HG02623 (cell line): Measurements from ENCODE around the gene ZFYVE28.
"Not testable (repeated sequence)": the region's sequence is repeated elsewhere in the genome, so short reads cannot be mapped to it uniquely, and the experiment has no call there.

Experiments
- ATAC-seq: cut with Tn5 transposase; IDR thresholded peaks from one replicate; pipeline ENCODE4 v1.9.1; 2021; ENCODE audit warnings: moderate library complexity; ENCODE audit not compliant: unreplicated experiment

Gene ZFYVE28

GRCh38 chr4:2417765-2418649 is at the start of gene ZFYVE28:
TSS of gene ZFYVE28 (minus strand) at chr4:2418645. CDS start at chr4:2418323, 322 bp downstream.
- ATAC-seq = no peak

- ATAC-seq = not testable (repeated sequence)
Observed at GRCh38 chr4:2465544-2465943, 47.1 kb upstream of the ZFYVE28 start.

- no peak for ATAC-seq
Observed at GRCh38 chr4:2465032-2465431, 46.6 kb upstream of the ZFYVE28 start.

GRCh38 chr4:2462992-2463762 is 44.7 kb upstream of the ZFYVE28 start:
- no peak for ATAC-seq

GRCh38 chr4:2462218-2462991 is 44.0 kb upstream of the ZFYVE28 start:
- peak; percentile 72 for ATAC-seq

- no peak for ATAC-seq
Observed at GRCh38 chr4:2461246-2461960, 43.0 kb upstream of the ZFYVE28 start.

- ATAC-seq = no peak
Observed at GRCh38 chr4:2459589-2460349, 41.3 kb upstream of the ZFYVE28 start.

GRCh38 chr4:2458546-2459491 is 40.4 kb upstream of the ZFYVE28 start:
- no peak for ATAC-seq

GRCh38 chr4:2457481-2458295 is 39.2 kb upstream of the ZFYVE28 start:
- no peak for ATAC-seq

- ATAC-seq = no peak
Observed at GRCh38 chr4:2451821-2452785, 33.7 kb upstream of the ZFYVE28 start.

GRCh38 chr4:2451036-2451520 is 32.6 kb upstream of the ZFYVE28 start:
- no peak for ATAC-seq

- ATAC-seq = no peak
Observed at GRCh38 chr4:2450394-2451035, 32.1 kb upstream of the ZFYVE28 start.

GRCh38 chr4:2449511-2450392 is 31.3 kb upstream of the ZFYVE28 start:
- ATAC-seq = no peak

- no peak for ATAC-seq
Observed at GRCh38 chr4:2449051-2449450, 30.6 kb upstream of the ZFYVE28 start.

- ATAC-seq = no peak
Observed at GRCh38 chr4:2448589-2448988, 30.1 kb upstream of the ZFYVE28 start.
